Measurements from ENCODE around the gene TRMU. TPM values are rescaled to one million over a fixed set of nuclear protein-coding genes. Genes with fewer than 3 reads are reported as not detected.
A peak's percentile ranks its signal among the peaks of the same experiment; 100 is the strongest.

The TRMU gene
- total RNA-seq, 1 donor, result 29.1 TPM

GRCh38 chr22:46367707-46368191, 32.2 kb downstream of the TRMU start:
- DNase-seq (ENCODE audit: low read depth in 2 of 3, low spot score in 2 of 3), result peak; percentile 34 to 76 (median 65)

- no peak for DNase-seq (ENCODE audit: low read depth in 2 of 3, low spot score in 2 of 3)
These were observed 32.9 kb downstream of the TRMU start for GRCh38 chr22:46368422-46368821.

DNA sequence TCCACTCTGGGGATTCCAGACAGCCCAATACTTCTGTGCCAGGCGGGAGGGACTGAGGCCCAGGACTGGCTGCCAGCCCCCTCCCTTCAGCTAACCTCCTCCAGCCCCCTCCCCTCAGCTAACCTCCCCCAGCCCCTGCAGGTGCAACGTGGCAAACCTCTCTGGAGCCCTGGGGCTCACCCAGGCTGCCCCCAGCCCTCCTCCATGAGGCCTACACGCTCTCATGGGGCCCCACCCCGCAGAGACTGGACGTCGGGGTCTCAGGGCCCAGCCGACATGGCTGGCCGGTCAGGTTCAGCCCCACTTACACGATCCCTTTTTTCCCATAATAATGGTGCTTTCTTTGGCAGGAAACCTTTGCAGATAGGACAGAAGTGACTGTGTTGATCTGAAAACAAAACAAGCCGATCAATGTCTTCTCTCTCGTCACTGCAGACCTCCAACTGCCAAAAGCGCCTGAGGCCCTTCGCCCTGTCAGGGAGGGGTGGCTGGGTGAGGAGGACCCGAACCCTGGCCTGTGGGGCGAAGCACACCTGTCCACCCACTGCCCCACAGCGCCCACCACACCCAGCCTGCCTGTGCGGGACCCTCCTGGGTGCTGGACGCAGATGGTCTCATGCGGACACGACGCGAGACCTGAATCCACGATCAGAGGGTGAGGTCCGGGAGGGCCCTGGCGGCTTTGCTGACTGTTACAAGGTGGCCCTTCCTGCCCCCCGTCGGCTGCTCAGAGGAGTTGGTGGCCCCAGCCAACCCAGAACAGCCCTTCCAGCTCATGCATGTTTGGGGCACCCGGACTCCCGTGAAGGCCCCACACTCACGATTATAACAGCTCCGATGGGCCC, 33.6 kb downstream of the TRMU start:
- DNase-seq (ENCODE audit: low read depth in 2 of 3, low spot score in 2 of 3), result no peak

- no peak for DNase-seq (ENCODE audit: low read depth in 2 of 3, low spot score in 2 of 3)
These were observed 34.4 kb downstream of the TRMU start for GRCh38 chr22:46369716-46370583.

- DNase-seq (ENCODE audit: low read depth in 2 of 3, low spot score in 2 of 3), result no peak
These were observed 35.2 kb downstream of the TRMU start for GRCh38 chr22:46370584-46371291.

- DNase-seq (ENCODE audit: low read depth in 2 of 3, low spot score in 2 of 3), result no peak
These were observed 36.2 kb downstream of the TRMU start for GRCh38 chr22:46371623-46372226.

- no peak for DNase-seq (ENCODE audit: low read depth in 2 of 3, low spot score in 2 of 3)
These were observed 37.2 kb downstream of the TRMU start for GRCh38 chr22:46372686-46373085.

- no peak for DNase-seq (ENCODE audit: low read depth in 2 of 3, low spot score in 2 of 3)
These were observed 37.6 kb downstream of the TRMU start for GRCh38 chr22:46373159-46373558.

DNA sequence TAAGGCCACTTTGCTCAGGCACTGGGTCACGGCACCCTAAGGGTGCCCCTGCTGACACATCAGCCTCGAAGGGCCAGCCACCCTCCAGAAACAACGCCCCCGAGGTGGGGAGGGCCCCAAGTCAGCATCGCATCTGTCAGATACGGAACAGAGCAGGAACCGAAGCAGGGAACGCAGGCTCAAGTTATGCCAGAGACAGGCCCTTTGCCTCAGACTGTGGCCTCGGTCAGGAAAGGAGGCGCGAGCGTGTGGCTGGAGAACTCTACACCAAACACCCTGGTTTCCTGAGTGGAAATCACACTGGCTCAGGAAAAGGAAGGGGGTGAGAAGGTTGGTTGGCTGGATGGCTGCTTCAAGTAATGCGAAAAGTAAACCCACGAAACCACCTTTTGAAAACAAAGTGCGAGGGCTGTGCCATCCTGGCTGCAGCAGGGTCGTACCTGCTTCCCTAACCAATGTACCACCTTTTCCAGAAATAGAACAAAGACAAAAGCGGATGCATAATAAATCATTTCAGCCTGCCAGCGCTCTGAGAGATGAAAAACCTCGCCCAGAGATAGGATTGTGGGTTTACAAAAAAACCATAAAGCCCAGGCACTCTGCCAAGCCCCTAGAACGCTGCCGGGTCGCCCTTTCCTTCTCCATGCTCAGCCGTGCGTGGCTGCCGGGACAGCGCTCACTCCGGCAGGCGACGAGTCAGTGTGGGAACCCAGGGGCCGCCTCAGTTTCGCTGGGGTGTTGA, 38.6 kb downstream of the TRMU start:
- peak in 2 of 3 donors; percentile 68 to 89 for DNase-seq (ENCODE audit: low read depth in 2 of 3, low spot score in 2 of 3)

DNA sequence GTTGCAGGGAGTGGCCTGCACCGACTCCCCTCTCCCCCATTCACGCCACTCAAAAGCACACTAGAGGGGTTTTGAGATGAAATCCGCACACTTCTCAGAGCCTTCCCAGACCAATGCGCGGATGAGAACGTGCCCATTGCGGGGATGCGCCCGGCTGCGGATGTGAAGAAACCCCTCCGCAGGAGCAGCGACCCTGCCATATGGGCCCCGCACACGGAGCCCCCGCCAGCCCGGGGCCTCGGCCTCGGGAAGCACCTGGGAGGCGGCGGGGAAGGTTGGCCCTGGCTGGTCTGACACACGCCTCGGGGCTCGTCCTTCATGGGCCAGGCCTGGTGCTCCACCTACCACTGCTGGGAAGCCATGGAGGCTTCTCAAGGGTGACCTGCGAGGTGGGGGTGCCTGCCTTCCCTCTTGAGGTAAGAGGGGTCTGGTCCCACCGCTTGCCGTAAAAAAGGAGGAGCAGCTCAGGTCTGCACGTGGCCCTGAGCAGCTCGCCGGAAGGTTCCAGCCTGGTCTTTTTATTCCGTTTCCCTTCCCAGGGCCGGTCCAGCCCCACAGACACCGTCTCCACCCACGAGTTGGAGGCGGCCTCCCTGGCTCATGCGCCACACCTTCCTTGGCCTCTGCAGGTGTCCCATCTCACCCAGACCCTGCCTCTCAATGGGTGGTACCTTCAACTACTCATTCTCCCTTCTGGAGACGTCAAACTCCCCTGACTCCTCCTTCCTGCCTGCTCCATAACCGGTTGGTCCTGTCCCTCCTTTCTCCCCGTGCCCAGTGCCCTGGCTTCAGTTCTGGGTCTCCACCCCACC, 39.4 kb downstream of the TRMU start:
- no peak for DNase-seq (ENCODE audit: low read depth in 2 of 3, low spot score in 2 of 3)

DNA sequence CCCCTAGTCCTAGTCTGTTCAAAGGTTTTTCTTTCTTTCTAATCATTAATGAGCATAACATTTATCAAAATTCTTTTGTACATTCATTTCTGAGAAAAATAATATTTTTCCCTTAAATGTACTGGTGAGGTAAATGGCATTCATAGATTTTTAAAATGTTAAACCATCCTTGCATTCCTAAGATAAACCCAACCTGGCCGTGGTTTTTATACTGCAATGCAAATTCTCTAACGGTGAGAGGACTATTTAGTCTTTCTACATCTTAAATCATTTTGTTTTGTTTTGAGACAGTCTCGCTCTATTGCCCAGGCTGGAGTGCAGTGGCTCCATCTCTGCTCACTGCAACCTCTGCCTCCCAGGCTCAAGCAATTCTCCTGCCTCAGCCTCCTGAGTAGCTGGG, 40.6 kb downstream of the TRMU start:
- no peak for DNase-seq (ENCODE audit: low read depth in 2 of 3, low spot score in 2 of 3)

- no peak for DNase-seq (ENCODE audit: low read depth in 2 of 3, low spot score in 2 of 3)
These were observed 41.5 kb downstream of the TRMU start for GRCh38 chr22:46376908-46377524.

GRCh38 chr22:46377525-46378425, 42.3 kb downstream of the TRMU start:
- no peak for DNase-seq (ENCODE audit: low read depth in 2 of 3, low spot score in 2 of 3)

- DNase-seq (ENCODE audit: low read depth in 2 of 3, low spot score in 2 of 3), result no peak
These were observed 43.0 kb downstream of the TRMU start for GRCh38 chr22:46378426-46379065.

GRCh38 chr22:46379066-46379930, 43.8 kb downstream of the TRMU start:
- no peak for DNase-seq (ENCODE audit: low read depth in 2 of 3, low spot score in 2 of 3)

- DNase-seq (ENCODE audit: low read depth in 2 of 3, low spot score in 2 of 3), result no peak
These were observed 44.6 kb downstream of the TRMU start for GRCh38 chr22:46380069-46380468.
